Middle frontal gyrus (tissue), 1 donor: ENCODE data around the gene APOL5.
"Not testable (repeated sequence)": the region's sequence is repeated elsewhere in the genome, so short reads cannot be mapped to it uniquely, and the experiment has no call there.

Source experiments
- DNase-seq: peaks from one replicate; pipeline ENCODE4 v3.0.0-alpha.2; 2015; ENCODE audit warnings: low spot score; ENCODE audit errors: extremely low spot score

Gene APOL5, protein sequence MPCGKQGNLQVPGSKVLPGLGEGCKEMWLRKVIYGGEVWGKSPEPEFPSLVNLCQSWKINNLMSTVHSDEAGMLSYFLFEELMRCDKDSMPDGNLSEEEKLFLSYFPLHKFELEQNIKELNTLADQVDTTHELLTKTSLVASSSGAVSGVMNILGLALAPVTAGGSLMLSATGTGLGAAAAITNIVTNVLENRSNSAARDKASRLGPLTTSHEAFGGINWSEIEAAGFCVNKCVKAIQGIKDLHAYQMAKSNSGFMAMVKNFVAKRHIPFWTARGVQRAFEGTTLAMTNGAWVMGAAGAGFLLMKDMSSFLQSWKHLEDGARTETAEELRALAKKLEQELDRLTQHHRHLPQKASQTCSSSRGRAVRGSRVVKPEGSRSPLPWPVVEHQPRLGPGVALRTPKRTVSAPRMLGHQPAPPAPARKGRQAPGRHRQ

DNA sequence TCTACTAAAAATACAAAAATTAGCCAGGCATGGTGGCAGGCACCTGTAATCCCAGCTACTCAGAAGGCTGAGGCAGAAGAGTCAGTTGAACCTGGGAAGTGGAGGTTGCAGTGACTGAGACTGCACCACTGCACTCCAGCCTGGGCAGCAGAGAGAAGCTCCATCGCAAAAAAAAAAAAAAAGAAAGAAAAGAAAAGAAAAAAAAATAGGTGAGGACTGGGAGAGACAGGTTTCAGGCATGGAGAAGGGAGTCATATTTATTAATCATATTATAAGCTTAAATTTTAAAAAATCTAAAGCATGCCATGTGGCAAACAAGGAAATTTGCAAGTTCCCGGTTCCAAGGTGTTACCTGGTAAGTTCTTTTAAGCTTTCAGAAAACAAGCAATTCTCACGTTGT, at the start of gene APOL5:
TSS of gene APOL5 (plus strand) at position 301 of the 400 bp plus-strand sequence. CDS start at position 301, 0 bp downstream.
- no peak for DNase-seq

DNA sequence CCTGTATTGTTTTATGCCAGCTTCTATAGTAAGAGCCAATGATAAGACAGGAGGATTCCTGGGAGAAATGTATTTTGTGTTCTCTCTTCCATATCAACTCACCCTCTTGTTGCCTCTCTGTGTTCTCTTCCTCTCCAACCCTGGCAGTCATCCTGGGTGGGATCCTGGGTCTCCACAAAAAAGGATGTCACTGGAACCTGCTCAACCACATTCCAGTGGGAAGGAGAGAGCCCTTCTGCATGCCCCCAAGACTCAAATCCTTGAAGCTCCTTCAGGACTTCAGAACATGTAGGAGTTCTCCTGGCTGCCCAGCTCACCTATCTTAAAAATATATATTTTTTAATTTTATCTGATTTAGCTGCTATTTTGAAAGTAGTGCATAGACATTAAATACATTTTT, 43.3 kb upstream of the APOL5 start:
- DNase-seq = no peak

DNA sequence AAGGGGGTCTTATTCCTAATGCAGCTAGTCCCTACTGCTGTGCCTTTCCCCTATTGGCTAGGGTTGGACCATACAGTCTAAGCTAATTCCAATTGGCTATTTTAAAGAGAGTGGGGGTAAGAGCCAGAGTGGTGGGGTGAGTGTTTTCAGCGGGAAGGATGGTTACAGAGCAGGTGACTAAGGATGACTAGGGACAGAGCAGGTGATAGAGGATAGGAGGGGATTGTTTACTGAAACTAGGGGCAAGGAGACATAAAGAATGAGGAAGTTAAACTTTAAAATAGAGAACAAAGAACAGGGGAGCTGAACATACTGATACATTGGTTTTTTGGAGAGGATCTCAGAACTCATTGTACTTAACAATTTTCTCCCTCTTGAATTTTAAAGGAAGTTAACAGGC, 41.6 kb upstream of the APOL5 start:
- DNase-seq = not testable (repeated sequence)

DNA sequence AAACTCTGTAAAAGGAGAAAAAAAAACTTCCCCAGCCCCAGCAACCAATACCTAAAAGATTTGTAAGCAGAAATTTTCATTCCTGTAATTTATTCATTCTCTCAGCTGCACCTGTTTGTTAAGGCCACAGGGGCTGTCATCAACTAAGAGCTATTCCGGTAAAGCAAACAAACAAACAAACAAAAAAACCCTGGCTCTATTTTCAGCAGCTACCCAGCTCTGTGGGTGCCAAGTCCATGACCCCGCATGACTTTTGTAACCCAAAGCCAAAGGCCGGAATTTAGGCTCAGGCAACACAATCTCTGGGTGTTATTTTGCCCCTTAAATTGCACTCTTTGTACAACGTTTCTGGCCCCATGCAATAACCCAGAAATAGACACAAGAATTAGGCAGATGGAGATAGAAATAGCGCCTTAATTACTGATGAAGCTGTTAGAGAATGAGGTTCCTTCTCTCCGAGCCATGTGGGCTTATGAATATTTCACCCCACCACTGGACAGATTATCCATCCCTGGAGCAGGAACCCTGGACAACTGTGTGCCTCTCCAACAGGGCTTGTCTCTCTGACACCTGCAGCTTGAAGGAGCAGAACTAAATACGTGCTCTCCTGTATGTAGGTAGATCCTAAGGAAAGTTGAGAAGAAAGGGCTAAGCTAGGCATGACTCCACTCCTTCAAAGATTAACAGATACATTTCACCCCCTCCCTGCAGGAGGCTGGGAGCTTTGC, 40.0 kb upstream of the APOL5 start:
- DNase-seq = no peak

DNA sequence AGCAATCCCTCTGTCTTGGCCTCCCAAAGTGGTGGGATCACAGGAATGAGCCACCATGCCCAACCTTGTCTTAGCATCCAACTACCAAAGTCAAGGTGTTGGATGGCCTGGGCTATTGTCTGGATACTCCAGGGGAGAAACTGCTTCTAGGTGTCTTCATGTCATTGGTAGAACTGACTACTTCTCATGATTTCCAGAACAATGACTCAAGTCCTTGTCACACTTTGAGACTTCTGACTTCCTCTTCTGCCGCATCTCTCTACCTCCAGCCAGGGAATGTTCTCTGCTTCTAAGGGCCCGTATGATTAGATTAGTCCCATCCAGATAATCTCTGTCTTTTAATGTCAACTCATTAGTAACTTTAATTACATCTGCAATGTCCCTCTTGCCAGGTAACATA, 38.8 kb upstream of the APOL5 start:
- DNase-seq = no peak

DNA sequence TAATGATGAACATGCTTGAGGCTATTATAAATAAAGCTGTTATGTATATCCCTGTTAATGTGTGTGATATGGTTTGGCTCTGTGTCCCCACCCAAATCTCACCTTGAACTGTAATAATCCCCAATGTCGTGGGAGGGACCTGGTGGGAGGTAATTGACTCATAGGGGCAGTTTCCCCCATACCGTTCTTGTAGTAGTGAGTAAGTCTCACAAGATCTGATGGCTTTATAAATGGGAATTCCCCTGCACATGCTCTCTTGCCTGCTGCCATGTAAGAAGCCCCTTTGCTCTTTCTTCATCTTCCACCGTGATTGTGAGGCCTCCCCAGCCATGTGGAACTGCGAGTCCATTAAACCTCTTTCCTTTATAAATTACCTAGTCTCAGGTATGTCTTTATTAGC, 38.2 kb upstream of the APOL5 start:
- DNase-seq = not testable (repeated sequence)

DNA sequence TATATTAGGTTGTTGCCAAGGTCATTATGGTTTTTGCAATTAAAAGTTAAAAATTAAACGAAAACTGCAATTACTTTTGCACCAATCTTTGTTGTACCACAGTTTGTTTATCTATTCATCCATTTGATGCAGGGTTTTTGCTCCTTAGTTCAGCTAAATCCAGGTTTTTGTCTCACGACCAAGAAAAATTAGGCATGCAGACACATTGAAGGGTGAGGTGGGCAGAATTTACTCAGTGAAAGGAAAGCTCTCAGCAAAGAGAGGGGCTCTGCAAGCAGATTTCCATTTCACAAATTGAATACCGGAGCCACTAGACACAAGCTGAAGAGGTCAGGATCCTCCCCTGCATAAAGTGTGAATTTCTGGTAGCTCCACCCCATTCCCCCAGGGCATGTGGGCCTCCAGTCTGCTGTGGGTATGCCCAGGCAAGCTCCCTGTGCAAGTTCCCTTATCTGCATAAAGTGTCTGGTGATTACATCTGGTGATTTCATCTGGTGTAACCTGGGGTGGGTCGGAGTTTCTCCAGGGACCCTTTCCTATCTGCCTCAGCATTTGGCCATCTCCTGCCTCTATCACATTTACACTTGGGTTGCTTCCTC, 36.1 kb upstream of the APOL5 start:
- DNase-seq = no peak

DNA sequence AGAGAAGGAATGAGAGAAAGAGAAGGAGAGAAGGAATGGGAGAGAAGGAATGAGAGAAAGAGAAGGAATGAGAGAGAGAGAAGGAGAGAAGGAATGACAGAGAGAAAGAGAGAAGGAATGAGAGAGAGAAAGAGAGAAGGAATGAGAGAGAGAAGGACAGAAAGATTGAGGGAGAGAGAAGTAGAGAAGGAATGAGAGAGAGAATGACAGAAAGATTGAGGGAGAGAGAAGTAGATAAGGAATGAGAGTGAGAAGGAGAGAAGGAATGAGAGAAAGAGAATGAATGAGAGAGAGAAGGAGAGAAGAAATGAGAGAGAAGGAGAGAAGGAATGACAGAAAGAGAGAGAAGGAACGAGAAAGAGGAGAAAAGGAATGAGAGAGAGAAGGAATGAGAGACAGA, 34.1 kb upstream of the APOL5 start:
- no peak for DNase-seq

DNA sequence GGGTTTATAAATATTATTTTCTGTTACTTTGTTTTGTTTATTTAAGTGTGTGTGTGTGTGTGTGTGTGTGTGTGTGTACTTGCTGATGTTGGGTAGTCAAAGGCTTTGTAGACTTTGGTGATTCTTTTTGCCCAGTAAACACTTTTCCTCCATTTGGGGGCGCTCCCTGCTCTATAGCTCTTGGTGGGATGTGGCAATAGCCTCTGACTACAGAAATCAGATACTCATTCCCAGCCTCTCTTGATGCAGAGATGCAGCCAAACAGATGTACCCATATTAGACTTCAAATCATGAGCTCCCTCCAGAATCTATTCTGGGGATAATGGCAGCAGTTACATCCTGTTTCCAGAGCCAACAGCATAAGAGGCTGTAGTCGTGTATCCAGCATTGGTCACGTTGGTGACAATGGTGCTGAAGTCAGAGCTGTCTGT, 33.4 kb upstream of the APOL5 start:
- DNase-seq = peak; percentile 9

DNA sequence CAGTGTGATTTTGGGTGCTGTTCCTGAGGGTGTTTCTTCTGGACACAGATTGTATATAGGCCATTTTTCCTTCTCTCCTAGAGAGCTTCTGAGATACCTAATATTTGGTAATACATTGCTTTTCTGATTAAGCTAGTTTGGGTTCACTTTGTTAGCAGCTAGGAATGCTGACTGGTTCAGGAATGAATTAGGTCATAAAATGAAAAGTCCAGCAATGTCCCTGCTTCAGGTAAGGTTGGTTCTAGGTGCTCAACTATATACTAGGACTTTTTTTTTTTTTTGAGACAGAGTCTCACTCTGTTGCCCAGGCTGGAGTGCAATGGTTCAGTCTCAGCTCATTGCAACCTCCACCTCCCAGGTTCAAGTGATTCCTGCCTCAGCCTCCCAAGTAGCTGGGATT, 32.9 kb upstream of the APOL5 start:
- DNase-seq = no peak

DNA sequence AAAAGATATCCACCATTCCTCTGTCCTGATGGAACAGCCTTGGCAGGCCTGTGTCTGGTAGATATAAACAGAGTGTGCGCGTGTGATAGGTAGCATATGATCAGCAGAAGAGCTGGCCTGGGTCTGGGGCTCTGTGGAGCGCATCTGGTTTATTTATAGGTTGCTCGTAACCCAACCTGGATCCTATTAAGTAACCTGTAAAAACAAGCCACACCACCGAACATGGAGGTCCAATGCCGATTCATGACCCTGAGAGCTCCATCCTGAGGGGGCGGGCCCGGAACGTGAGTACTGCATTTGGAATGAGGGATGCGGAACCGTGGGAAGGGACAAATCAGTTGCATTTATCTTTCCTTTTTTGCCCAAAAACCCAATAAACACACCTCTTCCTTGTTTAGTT, 31.9 kb upstream of the APOL5 start:
- no peak for DNase-seq

DNA sequence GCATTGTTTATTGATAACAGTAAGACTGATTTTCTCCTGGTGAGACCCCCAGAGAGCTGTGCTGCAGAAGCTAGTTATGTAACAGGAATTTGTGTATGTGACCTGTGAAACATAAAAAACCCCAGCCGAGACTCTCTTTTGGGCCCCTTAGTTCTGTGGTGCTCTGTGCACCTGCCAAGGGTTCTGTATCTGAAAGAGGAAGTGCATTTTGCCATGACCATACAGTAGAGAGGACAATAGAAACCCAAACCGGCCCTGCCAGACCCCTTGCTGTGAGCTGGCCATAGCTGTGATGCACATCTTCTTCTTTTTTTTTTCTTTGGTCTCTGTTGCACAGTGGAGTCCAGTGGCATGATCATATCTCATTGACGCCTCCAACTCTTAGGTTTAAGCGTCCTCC, 31.4 kb upstream of the APOL5 start:
- no peak for DNase-seq

DNA sequence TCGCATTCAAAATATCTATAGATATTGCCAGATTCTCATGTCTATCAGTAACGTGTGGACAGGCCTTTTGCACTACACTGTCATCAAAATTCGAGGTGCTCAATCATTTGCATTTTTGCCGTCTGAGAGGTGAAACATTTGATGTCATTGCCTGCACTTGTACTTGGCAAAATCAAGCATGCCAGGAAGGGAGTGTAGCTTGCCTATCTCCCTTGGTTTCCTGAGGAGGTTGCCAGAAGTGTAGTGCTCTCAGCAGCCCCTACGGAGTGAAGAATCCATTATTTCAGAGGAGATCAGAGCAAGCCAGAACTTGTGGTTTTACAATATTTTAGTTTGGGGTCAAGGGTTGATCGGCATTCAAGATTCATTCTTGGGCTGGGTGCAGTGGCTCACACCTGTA, 30.2 kb upstream of the APOL5 start:
- DNase-seq = no peak

DNA sequence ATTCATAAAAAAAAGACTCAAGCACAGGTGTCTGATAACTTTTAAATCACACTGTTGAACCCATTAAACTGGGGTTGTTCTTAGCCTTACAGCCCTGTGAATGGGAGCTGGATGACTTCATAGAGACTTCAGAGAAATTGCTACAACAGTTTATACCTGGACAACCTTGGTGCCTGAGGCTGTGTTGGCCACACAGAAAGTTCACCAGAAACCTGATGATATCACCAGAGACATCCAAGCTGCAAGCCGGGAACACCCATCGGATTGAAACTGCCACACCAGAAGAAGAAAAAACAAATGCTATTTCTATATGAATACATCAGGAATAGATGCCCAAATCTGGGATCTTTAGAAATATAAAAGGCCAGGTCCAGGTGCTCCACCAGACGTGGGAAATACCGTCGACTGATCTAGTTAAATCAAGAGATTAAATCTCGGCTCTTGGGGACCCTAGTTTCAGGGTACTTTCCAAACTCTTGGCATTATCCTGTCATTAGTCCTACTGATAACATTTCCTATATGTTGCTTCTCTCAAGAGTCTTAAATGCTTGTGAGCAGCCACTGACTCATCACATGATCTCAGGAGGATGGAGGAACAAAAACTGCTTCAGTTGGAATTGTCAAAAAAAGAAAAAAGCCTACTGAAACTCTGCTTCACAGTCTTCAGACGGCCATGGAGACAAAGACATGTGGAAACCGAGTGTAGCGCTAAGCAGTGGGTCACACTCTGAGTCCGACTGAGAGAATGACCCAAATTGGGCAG, 28.6 kb upstream of the APOL5 start:
- DNase-seq = no peak

DNA sequence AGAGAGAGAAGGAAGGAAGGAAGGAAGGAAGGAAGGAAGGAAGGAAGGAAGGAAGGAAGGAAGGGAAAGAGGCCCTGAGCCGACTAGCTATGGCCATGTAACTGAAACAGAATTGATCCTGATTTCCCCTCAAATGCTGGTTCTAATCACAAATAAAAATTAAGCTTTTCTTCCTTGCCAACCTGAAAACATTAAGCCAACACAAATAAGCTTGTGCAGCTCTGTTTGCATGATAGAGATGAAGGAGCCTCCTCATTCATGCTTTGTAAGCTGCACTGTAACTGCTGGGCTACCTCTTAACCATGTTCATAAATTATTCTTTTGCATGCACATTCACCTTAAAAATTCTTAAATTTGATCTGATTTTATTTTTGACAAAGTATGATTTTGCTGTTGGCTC, 27.7 kb upstream of the APOL5 start:
- DNase-seq = no peak

DNA sequence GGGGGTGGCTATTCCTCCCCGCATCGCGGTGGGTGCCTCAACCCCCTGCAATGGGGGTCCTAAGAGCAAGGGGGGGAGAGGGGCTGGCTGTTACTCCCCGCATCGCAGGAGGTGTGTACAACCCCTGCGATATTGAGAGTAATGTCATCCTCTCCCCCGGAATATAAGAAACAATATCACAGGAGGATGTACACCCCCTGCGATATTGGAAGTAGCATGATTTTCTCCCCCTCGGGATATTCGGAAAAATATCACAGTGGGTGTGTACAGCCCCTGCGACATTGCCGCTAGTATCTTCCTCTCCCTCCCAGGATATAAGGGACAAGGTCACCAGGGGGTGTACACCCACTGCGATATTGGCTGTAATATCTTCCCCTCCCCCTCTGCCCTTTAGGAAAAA, 22.5 kb upstream of the APOL5 start:
- DNase-seq = no peak

DNA sequence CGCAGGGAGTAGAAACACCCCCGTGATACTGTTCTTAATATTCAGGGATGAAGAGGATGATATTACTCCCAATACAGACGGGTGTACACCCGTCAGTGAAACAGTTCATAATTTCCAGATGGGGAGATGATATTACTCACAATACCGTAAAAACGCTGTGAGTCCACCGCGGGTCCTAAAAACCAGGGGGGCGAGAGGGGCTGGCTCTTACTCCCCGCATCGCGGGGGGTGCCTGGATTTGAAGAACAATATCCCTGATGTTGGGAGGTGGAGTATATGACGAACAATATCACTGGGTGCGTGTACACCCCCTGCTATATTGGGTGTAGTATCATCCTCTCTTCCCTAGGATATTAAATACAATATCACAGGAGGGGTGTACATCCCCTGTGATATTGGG, 20.5 kb upstream of the APOL5 start:
- DNase-seq = no peak

DNA sequence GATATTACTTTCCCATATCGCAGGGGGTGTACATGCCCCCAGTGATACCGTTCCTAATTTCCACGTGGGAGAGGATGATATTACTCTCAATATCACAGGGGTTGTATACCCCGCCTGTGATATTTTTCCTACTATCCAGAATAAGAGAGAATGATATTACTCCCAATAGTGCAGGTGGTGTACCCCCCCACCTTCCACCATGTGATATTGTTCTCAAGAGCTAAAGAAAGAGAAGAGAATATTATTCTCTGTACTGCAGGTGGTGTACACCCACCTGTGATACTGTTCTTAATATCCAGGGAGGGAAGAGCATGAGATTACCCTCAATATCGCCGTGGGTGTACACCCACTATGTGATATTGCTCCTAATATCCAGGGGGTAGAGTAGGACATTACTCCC, 17.8 kb upstream of the APOL5 start:
- DNase-seq = not testable (repeated sequence)

DNA sequence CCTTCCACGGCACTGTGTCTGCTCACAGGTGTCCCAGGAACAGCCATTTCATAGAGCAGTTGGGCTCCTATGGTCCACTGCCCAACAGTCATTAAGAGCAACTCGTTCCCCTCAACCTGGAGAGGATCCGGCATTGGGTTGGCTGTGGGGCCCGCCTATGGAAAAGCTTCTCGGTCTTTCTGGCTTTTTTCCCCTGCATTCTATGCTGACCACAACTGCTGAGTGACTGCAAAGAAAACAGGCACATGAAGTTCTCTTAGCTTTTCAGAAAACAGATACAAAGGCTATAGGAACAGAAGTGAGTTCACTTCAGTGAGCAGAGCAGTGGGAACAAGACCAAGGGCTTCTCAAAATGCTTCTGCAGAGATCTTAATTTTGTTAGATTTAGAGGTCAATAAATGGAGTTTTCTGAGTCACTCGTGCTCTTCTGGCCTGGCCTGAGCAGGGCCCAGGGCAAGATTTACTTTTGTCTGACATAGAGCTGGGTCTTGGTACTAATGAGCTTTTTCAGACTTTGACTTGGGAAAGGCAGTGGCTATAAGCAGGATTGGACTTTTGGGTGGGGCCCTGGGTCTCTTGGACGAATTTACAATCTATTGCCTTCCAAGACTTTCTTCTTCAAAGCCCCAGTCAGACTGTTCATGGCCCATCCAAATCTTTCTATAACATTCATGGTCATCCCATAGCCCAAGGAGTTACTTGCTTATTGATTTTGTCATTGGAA, 13.6 kb upstream of the APOL5 start:
- DNase-seq = no peak

DNA sequence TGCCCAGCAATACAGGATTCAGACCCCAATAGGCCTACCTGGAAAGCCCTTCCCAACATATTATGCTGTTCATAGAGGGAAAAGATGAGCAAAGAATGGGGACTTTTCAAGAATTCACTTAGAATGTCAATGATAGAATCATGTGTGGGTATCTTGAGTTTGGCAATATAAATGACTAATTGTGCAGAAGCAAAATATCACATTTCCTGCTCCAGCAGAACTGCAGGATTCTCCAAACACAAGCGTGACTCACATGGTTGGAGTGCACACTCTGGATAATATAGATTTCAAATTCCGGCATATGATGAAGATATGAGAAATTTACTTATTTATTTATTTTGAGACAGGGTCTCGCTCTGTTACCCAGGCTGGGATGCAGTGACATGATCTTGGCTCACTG, 12.5 kb upstream of the APOL5 start:
- DNase-seq = no peak

DNA sequence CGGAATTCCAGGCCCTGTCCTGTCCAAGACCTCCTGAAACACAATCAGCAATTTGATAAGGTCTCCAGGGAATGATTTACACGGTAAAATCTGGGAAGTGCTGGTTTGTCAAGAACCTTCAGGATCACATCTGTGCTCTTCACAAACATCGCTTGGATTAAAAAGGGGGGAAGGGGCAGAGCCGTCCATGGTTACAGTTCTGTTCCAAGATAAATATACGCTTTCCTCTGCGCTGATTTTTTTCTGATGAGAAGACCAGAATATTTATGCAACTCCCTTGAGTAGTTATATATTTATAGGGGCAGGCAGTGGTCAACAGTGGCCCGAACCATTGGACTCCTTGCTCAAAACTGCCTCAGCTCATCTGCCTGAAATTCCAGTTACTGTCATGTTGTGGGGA, 9.2 kb upstream of the APOL5 start:
- DNase-seq = no peak
